ENCODE results near the gene OR2V1. TPM values are rescaled to one million over a fixed set of nuclear protein-coding genes. Genes with fewer than 3 reads are reported as not detected.
"Not testable (repeated sequence)": the region's sequence is repeated elsewhere in the genome, so short reads cannot be mapped to it uniquely, and the experiment has no call there.

OR2V1 gene
- total RNA-seq, 1 experiment from 2014 or later, result not detected

GRCh38 chr5:181161534-181162175 is 30.7 kb upstream of the OR2V1 start:
- in situ Hi-C loops (cut with HindIII; ENCODE audit: low pct_unique_long_range_greater_than_20kb, low sequenced_read_pairs), result no loop called here
- DNase-seq (ENCODE audit: low read depth), result no peak

GRCh38 chr5:181160755-181161533 is 30.0 kb upstream of the OR2V1 start:
- in situ Hi-C loops (cut with HindIII; ENCODE audit: low pct_unique_long_range_greater_than_20kb, low sequenced_read_pairs), result not testable (repeated sequence)
- peak; percentile 87 for DNase-seq (ENCODE audit: low read depth)

- in situ Hi-C loops (cut with HindIII; ENCODE audit: low pct_unique_long_range_greater_than_20kb, low sequenced_read_pairs), result no loop called here
- peak; percentile 75 for DNase-seq (ENCODE audit: low read depth)
Observed at GRCh38 chr5:181160152-181160754, 29.3 kb upstream of the OR2V1 start.

- peak; percentile 88 for DNase-seq (ENCODE audit: low read depth)
- in situ Hi-C loops (cut with HindIII; ENCODE audit: low pct_unique_long_range_greater_than_20kb, low sequenced_read_pairs), result no loop called here
Observed at GRCh38 chr5:181159286-181160151, 28.6 kb upstream of the OR2V1 start.

GRCh38 chr5:181158869-181159268 is 27.9 kb upstream of the OR2V1 start:
- in situ Hi-C loops (cut with HindIII; ENCODE audit: low pct_unique_long_range_greater_than_20kb, low sequenced_read_pairs), result no loop called here
- no peak for DNase-seq (ENCODE audit: low read depth)

GRCh38 chr5:181156758-181157157 is 25.8 kb upstream of the OR2V1 start:
- DNase-seq (ENCODE audit: low read depth), result no peak
- in situ Hi-C loops (cut with HindIII; ENCODE audit: low pct_unique_long_range_greater_than_20kb, low sequenced_read_pairs), result no loop called here

- in situ Hi-C loops (cut with HindIII; ENCODE audit: low pct_unique_long_range_greater_than_20kb, low sequenced_read_pairs), result no loop called here
- DNase-seq (ENCODE audit: low read depth), result no peak
Observed at GRCh38 chr5:181153814-181154213, 22.8 kb upstream of the OR2V1 start.

GRCh38 chr5:181152406-181152805 is 21.4 kb upstream of the OR2V1 start:
- peak; percentile 91 for DNase-seq (ENCODE audit: low read depth)

GRCh38 chr5:181151146-181151545 is 20.2 kb upstream of the OR2V1 start:
- no peak for DNase-seq (ENCODE audit: low read depth)
- in situ Hi-C loops (cut with HindIII; ENCODE audit: low pct_unique_long_range_greater_than_20kb, low sequenced_read_pairs), result no loop called here

More at GRCh38 chr5:181152406-181152805, 21.4 kb upstream of the OR2V1 start:
- in situ Hi-C loops (cut with HindIII; ENCODE audit: low pct_unique_long_range_greater_than_20kb, low sequenced_read_pairs), result no loop called here

- no peak for DNase-seq (ENCODE audit: low read depth)
- in situ Hi-C loops (cut with HindIII; ENCODE audit: low pct_unique_long_range_greater_than_20kb, low sequenced_read_pairs), result no loop called here
Observed at GRCh38 chr5:181149806-181150733, 19.1 kb upstream of the OR2V1 start.

GRCh38 chr5:181149355-181149754 is 18.4 kb upstream of the OR2V1 start:
- in situ Hi-C loops (cut with HindIII; ENCODE audit: low pct_unique_long_range_greater_than_20kb, low sequenced_read_pairs), result no loop called here
- no peak for DNase-seq (ENCODE audit: low read depth)

GRCh38 chr5:181146927-181147636 is 16.1 kb upstream of the OR2V1 start, which contains the start of gene OR2V2:
OR2V2 (plus strand) TSS chr5:181147586; CDS start chr5:181154943, 7,357 bp downstream.
- DNase-seq (ENCODE audit: low read depth); in situ Hi-C loops (cut with HindIII; ENCODE audit: low pct_unique_long_range_greater_than_20kb, low sequenced_read_pairs): not testable (repeated sequence)

- no peak for DNase-seq (ENCODE audit: low read depth)
- in situ Hi-C loops (cut with HindIII; ENCODE audit: low pct_unique_long_range_greater_than_20kb, low sequenced_read_pairs), result no loop called here
Observed at GRCh38 chr5:181145133-181145532, 14.2 kb upstream of the OR2V1 start.

GRCh38 chr5:181142054-181142453 is 11.1 kb upstream of the OR2V1 start:
- in situ Hi-C loops (cut with HindIII; ENCODE audit: low pct_unique_long_range_greater_than_20kb, low sequenced_read_pairs), result no loop called here
- DNase-seq (ENCODE audit: low read depth), result no peak

GRCh38 chr5:181140766-181141165 is 9.8 kb upstream of the OR2V1 start:
- no peak for DNase-seq (ENCODE audit: low read depth)
- in situ Hi-C loops (cut with HindIII; ENCODE audit: low pct_unique_long_range_greater_than_20kb, low sequenced_read_pairs), result no loop called here

GRCh38 chr5:181138258-181138657 is 7.3 kb upstream of the OR2V1 start:
- in situ Hi-C loops (cut with HindIII; ENCODE audit: low pct_unique_long_range_greater_than_20kb, low sequenced_read_pairs), result no loop called here
- peak; percentile 50 for DNase-seq (ENCODE audit: low read depth)

Measured in Caki2 (cell line).